Stomach (tissue), 9 donors: Measurements from ENCODE around the gene MLH3. TPM values are rescaled to one million over a fixed set of nuclear protein-coding genes. Genes with fewer than 3 reads are reported as not detected.

Experiments
- DNase-seq, 2 donors: peaks; one replicate each; pipeline versions ENCODE4 v3.0.0 to v3.0.0-alpha.2; 2013 to 2019
- H3K27ac ChIP-seq, 5 donors: fragments of 200-600 bp in 4 of 5; sonication (generic) in 4 of 5; one replicate each; pipeline ENCODE4 v1.5.1; 2013 to 2019; ENCODE audit warnings: mild to moderate bottlenecking in 1 of 5, moderate library complexity in 1 of 5
- H3K27me3 ChIP-seq, 3 donors: fragments of 200-600 bp; sonication (generic); one replicate each; pipeline ENCODE4 v1.5.1; 2017 to 2019; ENCODE audit warnings: mixed run types in 1 of 3
- H3K36me3 ChIP-seq, 4 donors: fragments of 200-600 bp; sonication (generic); 1 replicate in 3 of 4; 2 replicates in 1 of 4; pipeline ENCODE4 v1.5.1; 2016 to 2019
- H3K4me1 ChIP-seq, 4 donors: fragments of 200-600 bp; sonication (generic); one replicate each; pipeline ENCODE4 v1.5.1; 2016 to 2019
- H3K4me3 ChIP-seq, 4 donors: fragments of 200-600 bp; sonication (generic) in 3 of 4; one replicate each; pipeline ENCODE4 v1.5.1; 2016 to 2019; ENCODE audit warnings: mild to moderate bottlenecking in 1 of 4
- H3K9me3 ChIP-seq, 4 donors: fragments of 200-600 bp; sonication (generic); one replicate each; pipeline ENCODE4 v1.5.1; 2016 to 2019
- CTCF ChIP-seq, 7 experiments: fragments of 450-650 bp in 4 of 7; fragments of 200-600 bp in 3 of 7; sonication (generic) in 3 of 7; IDR thresholded peaks; one replicate each; pipeline ENCODE4 v1.5.1; 2016 to 2019; ENCODE audit warnings: antibody characterized with exemption in 7 of 7, control low read depth in 2 of 7, mild to moderate bottlenecking in 1 of 7
- EP300 ChIP-seq: sonication (generic); formaldehyde crosslinking; IDR thresholded peaks from one replicate; pipeline ENCODE4 v1.6.1; 2017; ENCODE audit warnings: antibody characterized with exemption
- POLR2A ChIP-seq, 4 donors: fragments of 450-650 bp; IDR thresholded peaks; one replicate each; pipeline ENCODE4 v1.6.1; 2016; ENCODE audit warnings: antibody characterized with exemption in 4 of 4, control low read depth in 2 of 4, mild to moderate bottlenecking in 1 of 4, moderate library complexity in 1 of 4
- POLR2AphosphoS5 ChIP-seq, 3 donors: sonication (generic); formaldehyde crosslinking; IDR thresholded peaks; one replicate each; pipeline ENCODE4 v1.6.1; 2016; ENCODE audit warnings: antibody characterized with exemption in 3 of 3
- WGBS, 5 donors: extraction: QIAGEN DNeasy Blood & Tissue Kit in 3 of 5; methylation state at CpG; one replicate each; pipeline versions ENCODE4 v1.1.5 to v1.1.7; 2013 to 2018; 5-methylcytosine and 5-hydroxymethylcytosine counted together
- intact Hi-C: fragments of 100-400 bp; cut with DNase I; formaldehyde crosslinking; loops from one replicate; pipeline ENCODE4 v1.15.1; 2023; ENCODE audit warnings: low total_unique reads
- polyA plus RNA-seq, 3 donors: library from polyadenylated mRNA; stranded (reverse); fragments of 200-250 nt; gene quantifications; one replicate each; pipeline ENCODE4 v1.2.3, GENCODE V29; 2013
- total RNA-seq, 5 donors: library from RNA; depleted of rRNA; stranded (reverse); fragments of >200 nt; gene quantifications; one replicate each; pipeline versions ENCODE4 v1.1.0 to v1.2.3, GENCODE V29; 2014 to 2016
- donor health status: healthy with polysubstance abuse.
- donor health status: Bipolar disorder and iron deficiency.
- donor health status: healthy.

MLH3 gene
- total and polyA plus RNA-seq, 8 donors = 7.2 to 53.2 (median 18.4) TPM

- DNase-seq = no peak
- no peak for TF ChIP-seq CTCF (IDR thresholded peaks at IDR 0.05)
- TF ChIP-seq EP300 = no peak
- TF ChIP-seq POLR2AphosphoS5 (IDR thresholded peaks at IDR 0.05) = no peak
- no peak for TF ChIP-seq POLR2A (IDR thresholded peaks at IDR 0.05)
- no peaks in the 10 kb centered on the region for H3K27me3 ChIP-seq
- WGBS, 5 donors = 86 to 95% (median 91%) methylated on average over 3 of the region's 3 CpGs
- intact Hi-C loops = no loop called here
- peaks cover 0 to 14% (median 8%) of the 10 kb centered on the region in 4 donors for H3K36me3 ChIP-seq
- no peaks in the 10 kb centered on the region for H3K9me3 ChIP-seq
- no peak overlapping the region for H3K4me3 ChIP-seq
- peaks cover 7 to 58% (median 43%) of the 10 kb centered on the region in 4 donors for H3K4me1 ChIP-seq
- H3K27ac ChIP-seq = no peak overlapping the region
Observed at GRCh38 chr14:75046899-75047298, 4.4 kb downstream of the MLH3 start.

DNA sequence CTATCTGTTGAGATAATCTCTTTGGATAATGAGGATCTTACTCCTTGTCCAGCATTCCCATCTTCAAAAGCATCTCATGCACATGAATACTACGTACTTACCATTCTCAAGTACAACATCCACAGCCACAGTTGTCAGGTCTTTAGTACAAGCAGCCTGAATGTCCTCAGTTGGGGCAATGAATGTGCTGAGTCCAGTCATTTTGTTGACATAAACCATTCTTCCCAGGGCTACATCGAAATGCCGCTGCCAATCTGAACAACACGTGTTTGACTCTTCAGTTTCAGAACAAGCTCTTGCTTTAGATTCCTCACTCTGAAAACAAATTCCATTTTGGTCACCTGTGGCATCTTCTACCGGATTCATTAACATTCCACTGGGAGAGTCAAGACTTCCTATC lies 5.0 kb downstream of the MLH3 start:
- TF ChIP-seq CTCF (IDR thresholded peaks at IDR 0.05) (no peak), EP300 (no peak), POLR2AphosphoS5 (IDR thresholded peaks at IDR 0.05) (no peak), POLR2A (IDR thresholded peaks at IDR 0.05) (no peak)
- H3K9me3 ChIP-seq = no peaks in the 10 kb centered on the region
- 87 to 96% (median 91%) methylated on average over 5 of the region's 5 CpGs for WGBS, 5 donors
- intact Hi-C loops = no loop called here
- no peak for DNase-seq
- no peaks in the 10 kb centered on the region for H3K27me3 ChIP-seq
- peaks cover 0 to 20% (median 11%) of the 10 kb centered on the region in 4 donors for H3K36me3 ChIP-seq
- H3K4me1 ChIP-seq = peaks cover 8 to 61% (median 45%) of the 10 kb centered on the region in 4 donors
- no peak overlapping the region for H3K27ac ChIP-seq
- H3K4me3 ChIP-seq = no peak overlapping the region

- H3K9me3 ChIP-seq = no peaks in the 10 kb centered on the region
- intact Hi-C loops = no loop called here
- no peak overlapping the region for H3K27ac ChIP-seq
- peak in 1 of 2 donors; percentile 60 for DNase-seq
- TF ChIP-seq EP300 = no peak
- TF ChIP-seq CTCF (IDR thresholded peaks at IDR 0.05) = no peak
- TF ChIP-seq POLR2A (IDR thresholded peaks at IDR 0.05) = no peak
- TF ChIP-seq POLR2AphosphoS5 (IDR thresholded peaks at IDR 0.05) = no peak
- peaks cover 4 to 57% (median 39%) of the 10 kb centered on the region in 4 donors for H3K4me1 ChIP-seq
- H3K4me3 ChIP-seq = no peak overlapping the region
- WGBS, 5 donors = 71 to 80% (median 73%) methylated on average over 8 of the region's 8 CpGs
- H3K36me3 ChIP-seq = peaks cover 0 to 24% (median 13%) of the 10 kb centered on the region in 4 donors
- H3K27me3 ChIP-seq = no peaks in the 10 kb centered on the region
Observed at GRCh38 chr14:75044752-75045151, 6.5 kb downstream of the MLH3 start.

DNA sequence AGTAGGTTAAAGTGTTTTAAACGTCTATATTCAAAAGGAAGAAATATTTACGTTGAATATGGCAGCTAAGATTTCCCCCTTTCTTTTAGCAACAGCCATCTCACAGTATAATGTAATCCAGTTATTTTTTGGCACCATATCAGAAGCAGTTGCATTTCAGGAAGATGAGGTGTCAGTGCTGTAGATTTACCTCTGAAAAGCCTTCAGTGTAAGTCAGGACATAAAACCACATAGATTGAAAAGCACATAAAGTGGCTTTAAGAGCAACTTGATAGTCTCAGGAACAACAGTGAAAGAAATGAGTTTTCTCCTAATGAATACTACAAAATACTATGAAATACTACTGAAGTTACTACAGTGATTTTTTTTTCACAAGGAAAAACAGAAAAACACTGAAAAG lies 6.9 kb downstream of the MLH3 start:
- Histone ChIP-seq H3K27me3 (no peaks in the 10 kb centered on the region), H3K4me3 (no peak overlapping the region), H3K27ac (no peak overlapping the region), H3K36me3 (peaks cover 0 to 25% (median 14%) of the 10 kb centered on the region in 4 donors), H3K4me1 (peaks cover 4 to 53% (median 36%) of the 10 kb centered on the region in 4 donors), H3K9me3 (no peaks in the 10 kb centered on the region)
- DNase-seq = peak in 1 of 2 donors; percentile 15
- intact Hi-C loops = no loop called here
- 21 to 40% (median 23%) methylated on average over 2 of the region's 2 CpGs for WGBS, 5 donors
- TF ChIP-seq POLR2AphosphoS5 (IDR thresholded peaks at IDR 0.05) = no peak

DNA sequence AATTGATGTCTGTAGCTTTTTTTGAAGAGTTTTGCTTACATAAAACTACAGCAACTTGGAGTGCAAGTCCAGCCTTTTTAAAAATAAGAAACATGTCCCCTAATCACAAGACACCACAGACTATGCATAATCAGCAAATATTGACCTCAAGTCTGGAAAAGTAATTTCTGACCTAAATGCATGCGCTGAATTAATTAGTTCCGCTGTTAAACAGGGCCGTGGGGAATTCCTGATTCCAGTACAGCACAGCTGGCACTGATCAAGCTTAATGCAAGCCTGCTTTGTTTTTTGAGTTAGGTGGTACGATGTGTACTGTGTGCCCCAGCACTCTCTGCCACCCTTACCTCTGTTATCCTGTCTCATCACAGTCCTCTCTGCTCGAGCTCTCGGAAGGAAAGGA lies 9.2 kb downstream of the MLH3 start:
- no peaks in the 10 kb centered on the region for H3K27me3 ChIP-seq
- no peaks in the 10 kb centered on the region for H3K9me3 ChIP-seq
- H3K4me3 ChIP-seq = no peak overlapping the region
- intact Hi-C loops = no loop called here
- WGBS, 5 donors = 36 to 43% (median 41%) methylated on average over 6 of the region's 6 CpGs
- DNase-seq = peak in 1 of 2 donors; percentile 27
- H3K36me3 ChIP-seq = peaks cover 0 to 48% (median 28%) of the 10 kb centered on the region in 4 donors
- peaks cover 4 to 44% (median 31%) of the 10 kb centered on the region in 4 donors for H3K4me1 ChIP-seq
- TF ChIP-seq POLR2AphosphoS5 (IDR thresholded peaks at IDR 0.05) (no peak), EP300 (no peak), POLR2A (IDR thresholded peaks at IDR 0.05) (no peak), CTCF (IDR thresholded peaks at IDR 0.05) (no peak)
- H3K27ac ChIP-seq = peak overlapping the region in 2 of 5 donors; percentile 10 to 21
